Activated CD8-positive, alpha-beta T cell treated with anti-CD3 and anti-CD28 coated beads for 36 hours (primary cell): ENCODE data around the gene CPEB4. TPM values are rescaled to one million over a fixed set of nuclear protein-coding genes. Genes with fewer than 3 reads are reported as not detected.

Experiments
- ATAC-seq: fragments of 200-7000 bp; cut with Tn5 transposase; one replicate; pipeline ENCODE4 v1.10.0; 2021; ENCODE audit warnings: mild to moderate bottlenecking, moderate library complexity
- CTCF ChIA-PET: fragments of 350-600 bp; sonication (Branson Sonifier 250); formaldehyde crosslinking; loops from one replicate; lab custom pipeline; 2021; ENCODE audit warnings: antibody characterized with exemption; lab: Charles Lee
- POLR2A ChIA-PET: fragments of 350-600 bp; sonication (Branson Sonifier 250); formaldehyde crosslinking; loops from one replicate; lab custom pipeline; 2021; ENCODE audit warnings: antibody characterized with exemption; lab: Charles Lee
- DNase-seq: peaks from one replicate; pipeline ENCODE4 v3.0.0-alpha.2; 2020
- H3K27ac Mint-ChIP-seq: one replicate; pipeline ENCODE4 v1.8.0; 2021; ENCODE audit warnings: mild to moderate bottlenecking, mixed read lengths
- H3K27me3 Mint-ChIP-seq: one replicate; pipeline ENCODE4 v1.8.0; 2021; ENCODE audit warnings: mixed read lengths
- H3K36me3 Mint-ChIP-seq: one replicate; pipeline ENCODE4 v1.8.0; 2021; ENCODE audit warnings: low read depth, mixed read lengths
- H3K4me1 Mint-ChIP-seq: one replicate; pipeline ENCODE4 v1.8.0; 2021; ENCODE audit warnings: low read depth, mixed read lengths
- H3K4me3 Mint-ChIP-seq: one replicate; pipeline ENCODE4 v1.8.0; 2021; ENCODE audit warnings: mild to moderate bottlenecking, moderate library complexity, mixed read lengths
- H3K9me3 Mint-ChIP-seq: one replicate; pipeline ENCODE4 v1.8.0; 2021; ENCODE audit warnings: mixed read lengths
- intact Hi-C: fragments of 100-400 bp; cut with micrococcal nuclease; formaldehyde crosslinking; loops from one replicate; pipeline ENCODE4 v1.10.0; 2022
- total RNA-seq, 2 experiments: library from RNA; stranded (reverse); gene quantifications; one replicate each; pipeline ENCODE4 v1.2.3, GENCODE V29; 2021
- TF ChIP-seq, protein P1 (sequence below): fragments of 200-600 bp; IDR thresholded peaks from one replicate; pipeline ENCODE4 v1.8.0; 2022; ENCODE audit warnings: antibody characterized with exemption, mild to moderate bottlenecking

Gene CPEB4
- total RNA-seq, 2 experiments from 2014 or later = 8.8 to 9.0 TPM

DNA sequence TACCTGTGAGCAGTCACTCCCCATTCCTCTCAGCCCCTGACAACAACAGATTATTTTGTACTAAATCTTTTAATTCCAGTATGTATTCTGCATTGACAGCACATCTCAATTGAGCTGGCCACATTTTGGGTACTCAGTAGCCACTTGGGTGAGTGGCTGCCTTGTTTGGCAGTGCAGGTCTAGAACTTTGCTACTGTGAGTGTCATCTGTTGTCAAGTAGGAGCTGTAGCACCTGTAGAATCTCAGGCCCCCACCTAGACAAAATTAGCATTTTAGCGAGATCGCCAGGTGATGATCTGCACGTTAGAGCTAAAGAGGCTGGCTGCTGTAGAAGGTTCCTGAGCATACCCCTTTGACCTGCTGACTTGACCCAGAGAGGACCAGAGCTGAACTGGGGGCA lies 44.4 kb upstream of the CPEB4 start:
- intact Hi-C loops = no loop called here
- no peaks in the 10 kb centered on the region for H3K36me3 Mint-ChIP-seq
- H3K9me3 Mint-ChIP-seq = peaks cover 10% of the 10 kb centered on the region

GRCh38 chr5:173845321-173845720 lies 42.8 kb upstream of the CPEB4 start:
- H3K4me3 Mint-ChIP-seq = no peak overlapping the region
- peaks cover 14% of the 10 kb centered on the region for H3K9me3 Mint-ChIP-seq
- DNase-seq (no peak), ATAC-seq (no peak)
- no peaks in the 10 kb centered on the region for H3K36me3 Mint-ChIP-seq
- TF ChIP-seq, protein P1, sequence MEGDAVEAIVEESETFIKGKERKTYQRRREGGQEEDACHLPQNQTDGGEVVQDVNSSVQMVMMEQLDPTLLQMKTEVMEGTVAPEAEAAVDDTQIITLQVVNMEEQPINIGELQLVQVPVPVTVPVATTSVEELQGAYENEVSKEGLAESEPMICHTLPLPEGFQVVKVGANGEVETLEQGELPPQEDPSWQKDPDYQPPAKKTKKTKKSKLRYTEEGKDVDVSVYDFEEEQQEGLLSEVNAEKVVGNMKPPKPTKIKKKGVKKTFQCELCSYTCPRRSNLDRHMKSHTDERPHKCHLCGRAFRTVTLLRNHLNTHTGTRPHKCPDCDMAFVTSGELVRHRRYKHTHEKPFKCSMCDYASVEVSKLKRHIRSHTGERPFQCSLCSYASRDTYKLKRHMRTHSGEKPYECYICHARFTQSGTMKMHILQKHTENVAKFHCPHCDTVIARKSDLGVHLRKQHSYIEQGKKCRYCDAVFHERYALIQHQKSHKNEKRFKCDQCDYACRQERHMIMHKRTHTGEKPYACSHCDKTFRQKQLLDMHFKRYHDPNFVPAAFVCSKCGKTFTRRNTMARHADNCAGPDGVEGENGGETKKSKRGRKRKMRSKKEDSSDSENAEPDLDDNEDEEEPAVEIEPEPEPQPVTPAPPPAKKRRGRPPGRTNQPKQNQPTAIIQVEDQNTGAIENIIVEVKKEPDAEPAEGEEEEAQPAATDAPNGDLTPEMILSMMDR = no peak
- intact Hi-C loops = no loop called here
- no peaks in the 10 kb centered on the region for H3K4me1 Mint-ChIP-seq
- H3K27ac Mint-ChIP-seq = no peak overlapping the region
- CTCF ChIA-PET = interaction anchor here (0.9 kb wide), 1 partner anchor 80 kb away, joined by 3 read pairs; no protein-coding TSS in a partner anchor
- POLR2A ChIA-PET = interaction anchor here (0.6 kb wide), 1 partner anchor 136 kb away, joined by 3 read pairs; no protein-coding TSS in a partner anchor
- H3K27me3 Mint-ChIP-seq = peaks cover 1% of the 10 kb centered on the region

More for the DNA sequence above, 44.4 kb upstream of the CPEB4 start:
- TF ChIP-seq, protein P1 = no peak
- ATAC-seq (no peak), DNase-seq (no peak)
- Mint-ChIP-seq H3K4me3 (no peak overlapping the region), H3K27me3 (peaks cover 1% of the 10 kb centered on the region), H3K4me1 (no peaks in the 10 kb centered on the region), H3K27ac (no peak overlapping the region)
- ChIA-PET POLR2A (no interaction called here), CTCF (no interaction called here)

- no peak for DNase-seq
- H3K27ac Mint-ChIP-seq = no peak overlapping the region
- H3K9me3 Mint-ChIP-seq = peaks cover 14% of the 10 kb centered on the region
- ChIA-PET POLR2A (no interaction called here), CTCF (no interaction called here)
- no peaks in the 10 kb centered on the region for H3K36me3 Mint-ChIP-seq
- no peak for ATAC-seq
- intact Hi-C loops = no loop called here
- H3K4me3 Mint-ChIP-seq = no peak overlapping the region
- TF ChIP-seq, protein P1 = no peak
- no peaks in the 10 kb centered on the region for H3K4me1 Mint-ChIP-seq
- peaks cover 6% of the 10 kb centered on the region for H3K27me3 Mint-ChIP-seq
Observed at GRCh38 chr5:173846929-173847501, 41.1 kb upstream of the CPEB4 start.

DNA sequence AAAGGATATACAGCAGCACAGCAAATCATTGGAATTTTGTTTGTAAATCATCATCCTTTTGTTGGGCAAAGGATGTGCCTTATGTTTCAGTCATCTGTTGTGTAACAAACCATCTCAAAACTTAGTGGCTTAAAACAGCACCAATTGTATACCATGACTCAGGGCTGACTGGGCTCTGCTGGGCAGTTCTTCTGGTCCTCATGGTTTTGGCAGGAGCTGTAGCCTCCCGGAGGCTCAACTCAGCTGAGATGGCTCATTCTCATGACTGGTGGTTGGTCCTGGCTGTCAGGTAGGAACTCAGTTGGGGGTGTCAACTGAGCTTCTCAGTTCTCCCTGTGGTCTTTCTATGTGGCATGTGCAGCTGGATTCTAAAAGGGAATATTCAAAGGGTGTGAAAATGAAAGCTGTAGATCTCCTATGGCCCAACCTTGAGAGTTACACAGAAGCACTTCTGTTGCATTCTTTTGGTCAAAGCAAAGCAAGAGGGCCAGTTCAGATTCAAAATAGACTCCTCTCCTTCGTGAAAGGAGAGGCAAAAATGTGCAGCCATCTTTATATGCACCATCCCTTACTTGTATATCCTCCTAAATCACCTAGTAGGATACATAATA lies 39.1 kb upstream of the CPEB4 start:
- POLR2A ChIA-PET = no interaction called here
- H3K4me1 Mint-ChIP-seq = no peaks in the 10 kb centered on the region
- peaks cover 14% of the 10 kb centered on the region for H3K9me3 Mint-ChIP-seq
- H3K4me3 Mint-ChIP-seq = no peak overlapping the region
- peaks cover 7% of the 10 kb centered on the region for H3K27me3 Mint-ChIP-seq
- no peak overlapping the region for H3K27ac Mint-ChIP-seq
- TF ChIP-seq, protein P1 = no peak
- no peak for DNase-seq
- intact Hi-C loops = no loop called here
- ATAC-seq = no peak
- CTCF ChIA-PET = no interaction called here
- no peaks in the 10 kb centered on the region for H3K36me3 Mint-ChIP-seq

DNA sequence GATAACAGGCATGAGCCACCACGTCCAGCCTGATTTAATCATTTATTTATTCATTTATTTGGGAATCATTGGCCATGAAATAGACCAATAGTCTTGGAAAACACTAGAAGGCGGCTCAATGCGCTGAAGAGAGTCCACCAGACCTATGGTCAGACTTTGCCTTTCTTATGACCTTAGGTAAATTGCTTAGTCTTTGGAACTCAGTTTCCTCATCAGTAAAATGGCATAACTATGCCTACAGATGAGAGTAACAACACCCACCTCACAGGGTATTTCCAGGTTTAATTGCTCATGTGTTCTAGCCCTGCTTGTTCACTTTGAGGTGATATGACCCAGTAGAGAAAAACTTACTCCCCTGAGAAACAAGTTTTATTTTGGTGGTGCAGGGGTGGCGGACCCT lies 38.2 kb upstream of the CPEB4 start:
- intact Hi-C loops = no loop called here
- H3K36me3 Mint-ChIP-seq = no peaks in the 10 kb centered on the region
- TF ChIP-seq, protein P1 = no peak
- no peak overlapping the region for H3K4me3 Mint-ChIP-seq
- CTCF ChIA-PET = no interaction called here
- H3K27me3 Mint-ChIP-seq = peaks cover 7% of the 10 kb centered on the region
- no peaks in the 10 kb centered on the region for H3K4me1 Mint-ChIP-seq
- H3K9me3 Mint-ChIP-seq = peaks cover 14% of the 10 kb centered on the region
- POLR2A ChIA-PET = no interaction called here
- no peak for DNase-seq
- ATAC-seq = no peak
- H3K27ac Mint-ChIP-seq = no peak overlapping the region
